GM12878 (cell line): ENCODE results near the gene MGLL. TPM values are rescaled to one million over a fixed set of nuclear protein-coding genes. Genes with fewer than 3 reads are reported as not detected.
A peak's percentile ranks its signal among the peaks of the same experiment; 100 is the strongest.

ENCODE experiments used
- ATAC-seq: fragments of 200-7000 bp; cut with Tn5 transposase; 3 replicates; pipeline ENCODE4 v1.9.1; 2020; ENCODE audit warnings: mild to moderate bottlenecking, moderate library complexity
- BruUV-seq: library from RNA; stranded (reverse); fragments of 400-500 nt; replicated peaks from 2 replicates; lab custom pipeline; 2021; lab: Mats Ljungman, UMichigan
- CTCF ChIA-PET: fragments of 300-600 bp; sonication (Branson Sonifier 250); formaldehyde crosslinking; extraction: SDS; loops from one replicate; lab custom pipeline; 2021; ENCODE audit warnings: inconsistent platforms; lab: Yijun Ruan, JAX
- POLR2A ChIA-PET: fragments of 350-600 bp; formaldehyde crosslinking; extraction: SDS; loops from one replicate; lab custom pipeline; 2021; ENCODE audit warnings: inconsistent platforms; lab: Charles Lee
- RAD21 ChIA-PET: fragments of 300-600 bp; sonication (Branson Sonifier 250); formaldehyde crosslinking; loops from one replicate; lab custom pipeline; 2023; ENCODE audit warnings: antibody characterized with exemption; ENCODE audit not compliant: unreplicated experiment; lab: Charles Lee
- SMC1A ChIA-PET: fragments of 300-600 bp; sonication (Branson Sonifier 250); formaldehyde crosslinking; loops from one replicate; lab custom pipeline; 2023; ENCODE audit not compliant: unreplicated experiment, uncharacterized antibody; lab: Charles Lee
- DNase-seq: peaks from one replicate; pipeline ENCODE4 v3.0.0-alpha.2; 2011; ENCODE audit warnings: low read depth, low spot score
- FAIRE-seq: peaks from 3 replicates; lab custom pipeline; 2011; peaks lifted over from hg19 to GRCh38; lab: Jason Lieb, UNC
- H2AFZ ChIP-seq: 2 replicates; pipeline ENCODE4 v1.6.0; 2011; ENCODE audit warnings: low read depth, low read length, control low read depth; ENCODE audit not compliant: control insufficient read depth
- H3K27ac ChIP-seq: 2 replicates; pipeline ENCODE4 v1.5.1; 2011; ENCODE audit warnings: control low read depth; ENCODE audit not compliant: control insufficient read depth, insufficient read depth
- H3K27me3 ChIP-seq, 2 experiments: replicated peaks in 1 of 2; 2 replicates each; pipeline versions ENCODE4 v1.6.0 to v1.6.1; 2011; ENCODE audit warnings: low read length in 1 of 2; ENCODE audit not compliant: control insufficient read depth in 2 of 2, insufficient read depth in 2 of 2
- H3K36me3 ChIP-seq, 2 experiments: 2 replicates each; pipeline ENCODE4 v1.5.1; 2011; ENCODE audit warnings: low read length in 1 of 2; ENCODE audit not compliant: control insufficient read depth in 2 of 2, insufficient read depth in 2 of 2
- H3K4me1 ChIP-seq: 2 replicates; pipeline ENCODE4 v1.6.1; 2011; ENCODE audit warnings: mild to moderate bottlenecking, low read length, moderate library complexity, mixed read lengths; ENCODE audit not compliant: control insufficient read depth, insufficient read depth
- H3K4me2 ChIP-seq: 2 replicates; pipeline ENCODE4 v1.6.0; 2011; ENCODE audit warnings: control low read depth; ENCODE audit not compliant: control insufficient read depth, insufficient read depth
- H3K4me3 ChIP-seq: fragments of 200-600 bp; sonication (generic); 2 replicates; pipeline ENCODE4 v1.5.1; 2016
- H3K79me2 ChIP-seq: 2 replicates; pipeline ENCODE4 v1.6.0; 2011; ENCODE audit warnings: low read length; ENCODE audit not compliant: control insufficient read depth, insufficient read depth
- H3K9ac ChIP-seq: 2 replicates; pipeline ENCODE4 v1.8.0; 2011; ENCODE audit warnings: low read length, control low read depth, mixed read lengths; ENCODE audit not compliant: control insufficient read depth, insufficient read depth
- H3K9me3 ChIP-seq: replicated peaks from 3 replicates; pipeline ENCODE4 v1.5.1; 2011; ENCODE audit warnings: mild to moderate bottlenecking, low read length; ENCODE audit not compliant: control insufficient read depth, insufficient read depth
- H4K20me1 ChIP-seq: 2 replicates; pipeline ENCODE4 v1.6.0; 2011; ENCODE audit not compliant: control insufficient read depth, insufficient read depth
- BMI1 ChIP-seq: fragments of 450-650 bp; IDR thresholded peaks from 2 replicates; pipeline ENCODE4 v1.6.1; 2016; ENCODE audit warnings: mild to moderate bottlenecking, moderate library complexity, borderline replicate concordance
- CHD2 ChIP-seq: IDR thresholded peaks from 2 replicates; pipeline ENCODE4 v1.6.1; 2011; ENCODE audit warnings: low read depth, low read length, improper control_type of control experiment, borderline replicate concordance
- CREB1 ChIP-seq: IDR thresholded peaks from 2 replicates; pipeline ENCODE4 v1.6.1; 2012; ENCODE audit warnings: low read depth, mild to moderate bottlenecking, inconsistent platforms
- DPF2 ChIP-seq: fragments of 450-650 bp; IDR thresholded peaks from 2 replicates; pipeline ENCODE4 v1.6.1; 2017; ENCODE audit warnings: mild to moderate bottlenecking
- EP300 ChIP-seq, 2 experiments: fragments of 150-350 bp in 1 of 2; IDR thresholded peaks; 2 replicates each; pipeline ENCODE4 v1.6.1; 2011 to 2012; ENCODE audit warnings: low read depth in 2 of 2, low read length in 2 of 2, borderline replicate concordance in 1 of 2, improper control_type of control experiment in 1 of 2, inconsistent platforms in 1 of 2; ENCODE audit not compliant: control insufficient read depth in 1 of 2
- FOXK2 ChIP-seq: fragments of 450-650 bp; IDR thresholded peaks from 2 replicates; pipeline ENCODE4 v1.6.1; 2017; ENCODE audit warnings: mild to moderate bottlenecking, moderate library complexity
- GATAD2B ChIP-seq: fragments of 450-650 bp; conservative IDR thresholded peaks from 2 replicates; pipeline ENCODE4 v1.6.1; 2017; ENCODE audit warnings: low read depth, mild to moderate bottlenecking, moderate library complexity
- IKZF1 ChIP-seq: fragments of 450-650 bp; conservative IDR thresholded peaks from 2 replicates; pipeline ENCODE4 v1.6.1; 2017; ENCODE audit warnings: antibody characterized with exemption, mild to moderate bottlenecking
- JUND ChIP-seq: IDR thresholded peaks from 2 replicates; pipeline ENCODE4 v1.6.1; 2012; ENCODE audit warnings: low read depth, mild to moderate bottlenecking, low read length, improper control_type of control experiment, moderate library complexity
- LARP7 ChIP-seq: fragments of 450-650 bp; IDR thresholded peaks from 2 replicates; pipeline ENCODE4 v1.6.1; 2017; ENCODE audit warnings: mild to moderate bottlenecking
- MAX ChIP-seq: IDR thresholded peaks from 2 replicates; pipeline ENCODE4 v1.6.1; 2012; ENCODE audit warnings: low read depth, low read length, improper control_type of control experiment
- MYB ChIP-seq: fragments of 150-350 bp; IDR thresholded peaks from 2 replicates; pipeline ENCODE4 v1.6.1; 2014; ENCODE audit warnings: mild to moderate bottlenecking, low read depth, low read length, borderline replicate concordance
- RAD21 ChIP-seq: IDR thresholded peaks from 2 replicates; pipeline ENCODE4 v1.6.1; 2011; ENCODE audit warnings: mild to moderate bottlenecking, low read depth, low read length, moderate library complexity; ENCODE audit not compliant: insufficient read depth
- RCOR1 ChIP-seq: conservative IDR thresholded peaks from 2 replicates; pipeline ENCODE4 v1.6.1; 2012; ENCODE audit warnings: low read depth, low read length, improper control_type of control experiment
- REST ChIP-seq: IDR thresholded peaks from 2 replicates; pipeline ENCODE4 v1.6.1; 2012; ENCODE audit warnings: mild to moderate bottlenecking, low read depth, low read length
- RUNX3 ChIP-seq: IDR thresholded peaks from 2 replicates; pipeline ENCODE4 v1.6.1; 2012; ENCODE audit warnings: low read length, inconsistent platforms
- SMC3 ChIP-seq: IDR thresholded peaks from 2 replicates; pipeline ENCODE4 v1.6.1; 2011; ENCODE audit warnings: low read length, improper control_type of control experiment, borderline replicate concordance
- SPI1 ChIP-seq: IDR thresholded peaks from 2 replicates; pipeline ENCODE4 v1.6.1; 2011; ENCODE audit warnings: low read depth, mild to moderate bottlenecking, low read length, moderate library complexity, borderline replicate concordance; ENCODE audit not compliant: insufficient read depth
- SREBF1 ChIP-seq: IDR thresholded peaks from 2 replicates; pipeline ENCODE4 v1.6.1; 2012; ENCODE audit warnings: mild to moderate bottlenecking, low read length
- WGBS: methylation state at CpG from one replicate; pipeline ENCODE4 v1.1.6; 2016; ENCODE audit warnings: low lambda C conversion rate; ENCODE audit not compliant: insufficient replicate concordance, insufficient coverage; ENCODE audit errors: missing lambda C conversion rate; 5-methylcytosine and 5-hydroxymethylcytosine counted together
- in situ Hi-C: fragments of 300-500 bp; cut with MboI; formaldehyde crosslinking; loops from 9 replicates; pipeline ENCODE4 v1.14.3; 2018; ENCODE audit warnings: mixed read lengths
- intact Hi-C: fragments of 100-400 bp; cut with micrococcal nuclease; formaldehyde crosslinking; loops from one replicate; pipeline ENCODE4 v1.14.2; 2022; ENCODE audit not compliant: unreplicated experiment
- polyA plus RNA-seq, 11 experiments: library from polyadenylated mRNA; depleted of rRNA in 4 of 11; unstranded in 6 of 11; stranded (reverse) in 5 of 11; fragments of >200 nt; fragmentation: Nextera tagmentation in 4 of 11; fragmentation: Illumina TruSeq in 1 of 11; extraction: Ambion mirVana in 4 of 11; extraction: Trizol in 1 of 11; gene quantifications; 1 replicate in 1 of 11; 2 replicates in 10 of 11; pipeline versions ENCODE4 v1.2.1 to v1.2.3, GENCODE V29; 2011 to 2016; ENCODE audit warnings: inconsistent platforms in 2 of 11, missing spikeins in 2 of 11, low read depth in 1 of 11
- total RNA-seq, 4 experiments: library from RNA; depleted of rRNA in 3 of 4; stranded (reverse); fragments of >200 nt in 3 of 4; fragmentation: Illumina TruSeq in 1 of 4; extraction: Trizol in 1 of 4; gene quantifications; 2 replicates each; pipeline versions ENCODE4 v1.2.1 to v1.2.3, GENCODE V29; 2013 to 2021

Gene MGLL
- total and polyA plus RNA-seq, 10 of the 15 experiments (the other 5 are each of a cell fraction or from before 2014, with no cell fraction given) = 44.9 to 177 (median 72.9) TPM

GRCh38 chr3:127654374-127654773 lies 167.9 kb downstream of the MGLL start (continued):
- TF ChIP-seq RCOR1 (no peak), SREBF1 (no peak), MAX (no peak), SMC3 (no peak), SPI1 (no peak)
- TF ChIP-seq, all 136 proteins: peak for 0

- Histone ChIP-seq H3K9ac (no peak overlapping the region), H4K20me1 (no peaks in the 10 kb centered on the region), H3K9me3 (no peaks in the 10 kb centered on the region), H3K79me2 (no peaks in the 10 kb centered on the region), H3K4me2 (no peak overlapping the region), H3K27me3 (no peaks in the 10 kb centered on the region; a peak in 1 of 4 replicates), H3K4me3 (no peak overlapping the region), H2AFZ (no peak overlapping the region), H3K27ac (no peak overlapping the region), H3K4me1 (peaks cover 6% of the 10 kb centered on the region; the same call in 1 of the 2 replicates), H3K36me3 (no peaks in the 10 kb centered on the region)
- WGBS = 57% methylated on average over 13 of the region's 13 CpGs
- POLR2A ChIA-PET = no interaction called here
- RAD21 ChIA-PET = interaction anchor here (0.7 to 3.0 kb wide), 7 partner anchors 77 to 319 kb away, joined by 3 to 30 read pairs (median 3); partner anchors contain the start of gene MGLL
- ATAC-seq = peak; percentile 94
- SMC1A ChIA-PET = interaction anchor here (0.8 to 2.6 kb wide), 12 partner anchors 9 to 403 kb away, joined by 3 to 19 read pairs (median 4); no protein-coding TSS in a partner anchor
- CTCF ChIA-PET = interaction anchor here (0.9 to 4.0 kb wide), 20 partner anchors 27 to 481 kb away, joined by 3 to 53 read pairs (median 4); no protein-coding TSS in a partner anchor
- intact Hi-C loops = loop anchor here (1.0 to 2.0 kb wide), 4 partner anchors 170 to 319 kb away; partner anchors contain the start of gene MGLL
- peak; percentile 61 for FAIRE-seq
- no peak for DNase-seq
- in situ Hi-C loops = loop anchor here (5.0 kb wide), 1 partner anchor 310 kb away; no protein-coding TSS in a partner anchor
- no TSS peak for BruUV-seq
- TF ChIP-seq IKZF1 (0 out of 2 replicates have a peak, but pooled peaks have one; percentile 23), MYB (no peak), JUND (no peak), LARP7 (no peak), SMC3 (peak; percentile 98), CREB1 (no peak), BMI1 (no peak), FOXK2 (no peak), RAD21 (peak; percentile 97), CHD2 (no peak), GATAD2B (no peak), RUNX3 (peak; percentile 85), DPF2 (no peak), EP300 (IDR thresholded peaks at IDR 0.05; ENCODE audit: borderline replicate concordance in 1 of 2, control insufficient read depth in 1 of 2, low read depth in 2 of 2, low read length in 2 of 2) (no peak), REST (no peak)
Observed at GRCh38 chr3:127652246-127652995, 169.9 kb downstream of the MGLL start.
